ENCODE results near the gene ERVFRD-1. TPM values are rescaled to one million over a fixed set of nuclear protein-coding genes. Genes with fewer than 3 reads are reported as not detected.

Gene ERVFRD-1
- total RNA-seq, 2 donors from 2014 or later = not detected

GRCh38 chr6:11151488-11151887 is 40.0 kb upstream of the ERVFRD-1 start:
- no peak for TF ChIP-seq CTCF (IDR thresholded peaks at IDR 0.05)
- DNase-seq (ENCODE audit: low spot score) (no peak), ATAC-seq (ENCODE audit: insufficient number of reproducible peaks, low FRiP score, low read depth) (no peak)
- H3K9me3 ChIP-seq = no peaks in the 10 kb centered on the region
- H3K4me3 ChIP-seq = no peak overlapping the region
- no peaks in the 10 kb centered on the region for H3K36me3 ChIP-seq
- no peaks in the 10 kb centered on the region for H3K4me1 ChIP-seq (ENCODE audit: control insufficient read depth in 1 of 2, low read depth in 2 of 2)
- no peak overlapping the region for H3K27ac ChIP-seq
- H3K27me3 ChIP-seq (replicated peaks; ENCODE audit: insufficient read depth) = no peaks in the 10 kb centered on the region

- no peaks in the 10 kb centered on the region for H3K4me1 ChIP-seq (ENCODE audit: control insufficient read depth in 1 of 2, low read depth in 2 of 2)
- H3K4me3 ChIP-seq = no peak overlapping the region
- TF ChIP-seq CTCF (IDR thresholded peaks at IDR 0.05) = no peak
- no peak overlapping the region for H3K27ac ChIP-seq
- no peaks in the 10 kb centered on the region for H3K9me3 ChIP-seq
- H3K36me3 ChIP-seq = no peaks in the 10 kb centered on the region
- no peak for DNase-seq (ENCODE audit: low spot score)
- H3K27me3 ChIP-seq (replicated peaks; ENCODE audit: insufficient read depth) = no peaks in the 10 kb centered on the region
- ATAC-seq (ENCODE audit: insufficient number of reproducible peaks, low FRiP score, low read depth) = no peak
These were observed 38.0 kb upstream of the ERVFRD-1 start for GRCh38 chr6:11149551-11149950.

- no peak overlapping the region for H3K27ac ChIP-seq
- no peaks in the 10 kb centered on the region for H3K27me3 ChIP-seq (replicated peaks; ENCODE audit: insufficient read depth)
- no peaks in the 10 kb centered on the region for H3K4me1 ChIP-seq (ENCODE audit: control insufficient read depth in 1 of 2, low read depth in 2 of 2)
- ATAC-seq (ENCODE audit: insufficient number of reproducible peaks, low FRiP score, low read depth) (no peak), DNase-seq (ENCODE audit: low spot score) (no peak)
- H3K4me3 ChIP-seq = no peak overlapping the region
- no peaks in the 10 kb centered on the region for H3K9me3 ChIP-seq
- no peak for TF ChIP-seq CTCF (IDR thresholded peaks at IDR 0.05)
- H3K36me3 ChIP-seq = no peaks in the 10 kb centered on the region
These were observed 34.7 kb upstream of the ERVFRD-1 start for GRCh38 chr6:11146117-11146826.

GRCh38 chr6:11144393-11144851 is 32.9 kb upstream of the ERVFRD-1 start:
- no peaks in the 10 kb centered on the region for H3K27me3 ChIP-seq (replicated peaks; ENCODE audit: insufficient read depth)
- TF ChIP-seq CTCF (IDR thresholded peaks at IDR 0.05) = peak; percentile 90
- no peaks in the 10 kb centered on the region for H3K36me3 ChIP-seq
- H3K4me1 ChIP-seq (ENCODE audit: control insufficient read depth in 1 of 2, low read depth in 2 of 2) = no peaks in the 10 kb centered on the region
- ATAC-seq (ENCODE audit: insufficient number of reproducible peaks, low FRiP score, low read depth) (peak; percentile 73), DNase-seq (ENCODE audit: low spot score) (peak; percentile 22)
- no peaks in the 10 kb centered on the region for H3K9me3 ChIP-seq
- H3K27ac ChIP-seq = no peak overlapping the region
- no peak overlapping the region for H3K4me3 ChIP-seq

GRCh38 chr6:11143394-11144371 is 32.2 kb upstream of the ERVFRD-1 start:
- Histone ChIP-seq H3K4me1 (ENCODE audit: control insufficient read depth in 1 of 2, low read depth in 2 of 2) (no peaks in the 10 kb centered on the region), H3K9me3 (no peaks in the 10 kb centered on the region), H3K4me3 (no peak overlapping the region), H3K27ac (no peak overlapping the region), H3K36me3 (no peaks in the 10 kb centered on the region), H3K27me3 (replicated peaks; ENCODE audit: insufficient read depth) (no peaks in the 10 kb centered on the region)
- peak; percentile 57 for DNase-seq (ENCODE audit: low spot score)
- no peak for TF ChIP-seq CTCF (IDR thresholded peaks at IDR 0.05)
- no peak for ATAC-seq (ENCODE audit: insufficient number of reproducible peaks, low FRiP score, low read depth)

Data from thoracic aorta (tissue), 2 donors.